Upper lobe of right lung (tissue), 1 donor: ENCODE data around the gene CHAT. TPM values are rescaled to one million over a fixed set of nuclear protein-coding genes. Genes with fewer than 3 reads are reported as not detected.

Experiments
- ATAC-seq: fragments of 200-7000 bp; cut with Tn5 transposase; one replicate; pipeline ENCODE4 v1.9.1; 2020; ENCODE audit warnings: mild to moderate bottlenecking, moderate library complexity
- DNase-seq: peaks from one replicate; pipeline ENCODE4 v3.0.0-alpha.2; 2020
- H3K27ac ChIP-seq: fragments of 200-600 bp; one replicate; pipeline ENCODE4 v1.8.0; 2022
- H3K27me3 ChIP-seq: fragments of 200-600 bp; one replicate; pipeline ENCODE4 v1.8.0; 2022; ENCODE audit warnings: mild to moderate bottlenecking
- H3K36me3 ChIP-seq: fragments of 200-600 bp; one replicate; pipeline ENCODE4 v1.8.0; 2022
- H3K4me1 ChIP-seq: fragments of 200-600 bp; one replicate; pipeline ENCODE4 v1.8.0; 2022
- H3K4me3 ChIP-seq: fragments of 200-600 bp; one replicate; pipeline ENCODE4 v1.8.0; 2022; ENCODE audit warnings: mild to moderate bottlenecking
- H3K9me3 ChIP-seq: fragments of 200-600 bp; one replicate; pipeline ENCODE4 v1.8.0; 2022
- intact Hi-C: fragments of 100-400 bp; cut with DNase I; formaldehyde crosslinking; loops from one replicate; pipeline ENCODE4 v1.11.0; 2022
- total RNA-seq: library from RNA; stranded (reverse); fragmentation: NEBNext Ultra II Directional; extraction: Animal tissue kit (Norgen Biotek cat#: 25700); gene quantifications from one replicate; pipeline ENCODE4 v1.2.1, GENCODE V29; 2021
- TF ChIP-seq, protein P1 (sequence below): fragments of 200-600 bp; IDR thresholded peaks from one replicate; pipeline ENCODE4 v1.8.0; 2022; ENCODE audit warnings: antibody characterized with exemption
- donor health status: DM: no; HTN: yes; CAD: no; lungs with severe emphysema.

Gene CHAT
- total RNA-seq, 1 donor from 2014 or later: not detected

DNA sequence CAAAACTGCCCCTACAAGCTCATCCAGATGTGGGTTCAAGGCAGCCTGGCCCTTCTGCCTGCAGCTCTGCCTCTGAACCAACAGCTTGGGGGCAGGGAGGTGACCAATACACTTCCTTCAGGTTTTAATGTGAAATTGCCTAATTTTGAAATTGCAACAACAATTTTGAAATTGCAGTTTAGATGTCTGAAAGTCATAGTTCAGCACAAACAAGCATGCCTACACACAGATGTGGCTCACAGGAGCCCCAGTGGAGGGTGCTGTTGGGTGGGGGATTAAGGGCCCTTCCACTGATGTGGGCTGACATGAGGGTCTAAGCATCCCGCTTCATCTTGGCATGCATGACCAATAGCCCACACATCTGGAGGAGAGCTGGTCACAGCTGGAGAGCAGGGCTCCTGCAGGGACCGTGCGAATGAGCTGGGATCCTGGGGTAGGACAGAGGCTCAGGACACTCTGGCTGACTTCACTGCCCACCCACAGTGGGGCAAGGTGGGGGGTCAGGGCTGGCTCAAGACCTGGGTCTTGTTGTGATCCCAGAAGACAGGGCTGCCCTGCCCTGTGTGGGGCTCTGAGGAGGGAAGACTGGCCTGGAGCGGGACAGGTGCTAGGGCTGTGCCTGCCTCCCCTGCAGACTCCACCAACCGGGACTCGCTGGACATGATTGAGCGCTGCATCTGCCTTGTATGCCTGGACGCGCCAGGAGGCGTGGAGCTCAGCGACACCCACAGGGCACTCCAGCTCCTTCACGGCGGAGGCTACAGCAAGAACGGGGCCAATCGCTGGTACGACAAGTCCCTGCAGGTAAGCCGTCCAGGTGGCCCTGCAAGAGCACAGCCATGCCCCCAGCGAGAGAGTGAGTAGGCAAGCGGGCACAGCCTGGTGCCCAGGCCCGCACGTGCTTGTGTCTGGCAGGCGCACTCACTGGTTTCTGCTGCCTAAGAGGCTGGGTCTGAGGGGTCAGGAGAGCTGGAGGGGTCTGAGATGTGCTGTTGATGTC is 32.3 kb downstream of the CHAT start:
- ATAC-seq (no peak), DNase-seq (peak; percentile 52)
- Histone ChIP-seq H3K4me1 (no peaks in the 10 kb centered on the region), H3K27me3 (peaks cover 4% of the 10 kb centered on the region), H3K27ac (no peak overlapping the region), H3K4me3 (no peak overlapping the region), H3K9me3 (no peaks in the 10 kb centered on the region), H3K36me3 (no peaks in the 10 kb centered on the region)
- TF ChIP-seq, protein P1, sequence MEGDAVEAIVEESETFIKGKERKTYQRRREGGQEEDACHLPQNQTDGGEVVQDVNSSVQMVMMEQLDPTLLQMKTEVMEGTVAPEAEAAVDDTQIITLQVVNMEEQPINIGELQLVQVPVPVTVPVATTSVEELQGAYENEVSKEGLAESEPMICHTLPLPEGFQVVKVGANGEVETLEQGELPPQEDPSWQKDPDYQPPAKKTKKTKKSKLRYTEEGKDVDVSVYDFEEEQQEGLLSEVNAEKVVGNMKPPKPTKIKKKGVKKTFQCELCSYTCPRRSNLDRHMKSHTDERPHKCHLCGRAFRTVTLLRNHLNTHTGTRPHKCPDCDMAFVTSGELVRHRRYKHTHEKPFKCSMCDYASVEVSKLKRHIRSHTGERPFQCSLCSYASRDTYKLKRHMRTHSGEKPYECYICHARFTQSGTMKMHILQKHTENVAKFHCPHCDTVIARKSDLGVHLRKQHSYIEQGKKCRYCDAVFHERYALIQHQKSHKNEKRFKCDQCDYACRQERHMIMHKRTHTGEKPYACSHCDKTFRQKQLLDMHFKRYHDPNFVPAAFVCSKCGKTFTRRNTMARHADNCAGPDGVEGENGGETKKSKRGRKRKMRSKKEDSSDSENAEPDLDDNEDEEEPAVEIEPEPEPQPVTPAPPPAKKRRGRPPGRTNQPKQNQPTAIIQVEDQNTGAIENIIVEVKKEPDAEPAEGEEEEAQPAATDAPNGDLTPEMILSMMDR: no peak
- intact Hi-C loops: no loop called here

DNA sequence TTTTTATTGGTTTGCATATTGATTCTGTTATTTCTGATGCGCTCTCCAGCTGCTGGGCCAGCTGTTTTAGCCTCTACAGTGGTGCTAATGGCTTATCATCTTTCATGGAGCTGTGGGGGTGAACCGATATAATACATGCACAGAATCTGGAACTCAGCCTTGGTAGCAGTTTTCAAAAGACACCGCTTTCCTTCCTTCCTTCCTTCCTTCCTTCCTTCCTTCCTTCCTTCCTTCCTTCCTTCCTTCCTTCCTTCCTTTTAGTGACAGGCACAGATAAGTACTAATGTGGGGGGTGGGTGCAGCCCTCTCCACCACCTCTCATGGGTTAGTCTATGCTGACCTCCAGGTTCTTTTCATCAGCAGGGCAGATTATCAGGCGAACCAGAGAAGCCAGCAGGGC is 33.7 kb downstream of the CHAT start:
- Histone ChIP-seq H3K27ac (no peak overlapping the region), H3K36me3 (no peaks in the 10 kb centered on the region), H3K4me1 (no peaks in the 10 kb centered on the region), H3K9me3 (no peaks in the 10 kb centered on the region), H3K4me3 (no peak overlapping the region), H3K27me3 (peaks cover 4% of the 10 kb centered on the region)
- ATAC-seq: no peak
- TF ChIP-seq, protein P1: no peak
- DNase-seq: no peak
- intact Hi-C loops: no loop called here

DNA sequence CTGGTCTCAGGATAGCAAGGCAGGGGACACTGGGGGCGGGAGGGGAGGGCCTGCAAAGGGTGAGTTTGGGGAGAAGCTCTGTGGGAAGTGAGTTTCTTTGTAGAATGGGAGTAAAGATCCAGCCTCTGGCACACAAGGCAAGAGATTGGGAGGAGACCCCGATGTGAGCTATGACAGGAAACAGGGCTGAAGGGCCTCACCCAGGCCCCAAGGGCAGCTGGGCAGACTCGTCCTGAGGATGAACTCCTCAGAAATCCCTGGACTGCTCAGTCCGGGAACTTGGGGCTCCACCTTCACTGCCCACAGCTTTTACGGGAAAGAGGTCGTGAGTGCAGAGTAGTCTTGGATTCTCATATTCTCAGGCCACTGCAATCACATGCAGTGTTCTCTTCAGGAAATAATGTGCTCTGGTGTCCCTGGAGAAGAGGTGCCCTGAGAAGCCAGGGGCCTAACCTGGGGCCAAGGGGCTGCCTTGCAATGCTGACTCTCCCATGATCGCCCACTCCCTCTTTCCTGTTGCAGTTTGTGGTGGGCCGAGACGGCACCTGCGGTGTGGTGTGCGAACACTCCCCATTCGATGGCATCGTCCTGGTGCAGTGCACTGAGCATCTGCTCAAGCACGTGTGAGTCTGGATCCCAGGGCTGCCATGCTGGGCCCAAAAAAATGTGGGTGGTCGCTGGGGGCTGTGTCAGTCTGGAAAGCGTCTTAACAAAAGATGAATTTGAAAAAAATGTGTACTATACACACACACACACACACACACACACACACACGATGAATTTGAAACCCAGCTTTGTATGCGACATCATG is 34.4 kb downstream of the CHAT start:
- Histone ChIP-seq H3K36me3 (no peaks in the 10 kb centered on the region), H3K27ac (no peak overlapping the region), H3K9me3 (no peaks in the 10 kb centered on the region), H3K4me3 (no peak overlapping the region), H3K27me3 (peaks cover 9% of the 10 kb centered on the region), H3K4me1 (no peaks in the 10 kb centered on the region)
- TF ChIP-seq, protein P1: no peak
- DNase-seq (no peak), ATAC-seq (no peak)
- intact Hi-C loops: no loop called here

DNA sequence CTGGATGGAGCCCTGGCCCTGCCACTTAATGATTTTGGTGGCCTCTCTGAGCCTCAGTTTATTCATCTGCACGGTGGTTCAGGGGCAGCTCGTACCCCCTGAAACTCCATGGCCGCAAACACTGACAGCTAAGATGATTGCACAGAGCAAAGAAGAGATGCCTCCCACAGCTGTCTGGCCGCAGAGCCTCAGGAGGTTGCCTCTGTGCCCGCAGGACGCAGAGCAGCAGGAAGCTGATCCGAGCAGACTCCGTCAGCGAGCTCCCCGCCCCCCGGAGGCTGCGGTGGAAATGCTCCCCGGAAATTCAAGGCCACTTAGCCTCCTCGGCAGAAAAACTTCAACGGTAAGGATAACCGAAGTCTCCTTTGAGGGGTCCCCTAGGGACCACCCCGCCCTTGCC is 35.5 kb downstream of the CHAT start:
- no peak overlapping the region for H3K4me3 ChIP-seq
- no peak for DNase-seq
- intact Hi-C loops: no loop called here
- TF ChIP-seq, protein P1: no peak
- peaks cover 6% of the 10 kb centered on the region for H3K27me3 ChIP-seq
- no peak for ATAC-seq
- no peaks in the 10 kb centered on the region for H3K4me1 ChIP-seq
- no peaks in the 10 kb centered on the region for H3K9me3 ChIP-seq
- no peak overlapping the region for H3K27ac ChIP-seq
- H3K36me3 ChIP-seq: no peaks in the 10 kb centered on the region

DNA sequence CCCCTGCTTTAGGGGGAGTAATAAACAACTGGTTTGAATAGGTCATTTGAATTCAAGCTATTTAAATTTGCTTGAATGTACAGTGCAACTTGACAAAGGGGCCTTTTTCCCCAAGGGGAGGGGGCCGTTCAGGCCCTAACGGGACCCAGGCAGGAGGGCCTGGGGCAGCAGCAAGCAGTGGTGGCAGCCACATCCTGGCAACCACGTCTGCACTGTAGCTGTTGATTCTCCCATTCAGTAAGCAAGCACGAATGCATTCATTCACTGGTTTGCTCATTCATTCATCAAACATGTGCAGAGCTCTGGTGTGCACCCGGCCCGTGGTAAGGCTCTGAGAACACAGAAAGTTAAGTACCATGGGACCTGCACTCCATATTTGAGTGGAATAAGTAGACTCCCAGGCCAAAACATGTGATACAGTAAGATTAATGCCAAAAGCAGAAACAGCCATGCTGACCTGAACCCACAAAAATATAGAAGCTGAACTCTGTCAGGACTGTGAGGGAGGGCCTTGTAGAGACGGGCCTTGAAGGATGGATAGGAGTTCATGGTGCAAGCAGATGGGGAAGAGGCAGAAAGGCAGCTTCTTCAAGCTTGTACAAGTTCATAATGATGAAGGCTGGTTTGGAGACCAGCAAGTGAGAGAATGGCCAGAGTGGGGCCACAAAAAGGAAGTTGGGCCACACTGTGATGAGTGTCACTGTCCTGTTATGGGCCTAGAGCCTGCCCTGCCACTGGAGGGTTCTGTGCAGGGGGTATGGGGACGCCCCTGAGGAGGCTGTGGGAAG is 36.3 kb downstream of the CHAT start:
- H3K4me1 ChIP-seq: no peaks in the 10 kb centered on the region
- DNase-seq: no peak
- intact Hi-C loops: no loop called here
- H3K27me3 ChIP-seq: peaks cover 10% of the 10 kb centered on the region
- H3K4me3 ChIP-seq: no peak overlapping the region
- no peaks in the 10 kb centered on the region for H3K36me3 ChIP-seq
- no peak overlapping the region for H3K27ac ChIP-seq
- ATAC-seq: no peak
- TF ChIP-seq, protein P1: no peak
- H3K9me3 ChIP-seq: no peaks in the 10 kb centered on the region
